Colonic mucosa (tissue), 4 donors: ENCODE data around the gene ULBP2. TPM values are rescaled to one million over a fixed set of nuclear protein-coding genes. Genes with fewer than 3 reads are reported as not detected.
"Not testable (repeated sequence)": the region's sequence is repeated elsewhere in the genome, so short reads cannot be mapped to it uniquely, and the experiment has no call there.

Experiments
- DNase-seq: peaks from one replicate; pipeline ENCODE4 v3.0.0-alpha.2; 2020
- H3K27ac ChIP-seq: fragments of 200-600 bp; one replicate; pipeline ENCODE4 v1.8.0; 2021
- H3K27me3 ChIP-seq: fragments of 200-600 bp; one replicate; pipeline ENCODE4 v1.8.0; 2021
- H3K36me3 ChIP-seq: fragments of 200-600 bp; one replicate; pipeline ENCODE4 v1.8.0; 2021
- H3K4me1 ChIP-seq: fragments of 200-600 bp; one replicate; pipeline ENCODE4 v1.8.0; 2021; ENCODE audit warnings: mild to moderate bottlenecking
- H3K4me3 ChIP-seq: fragments of 200-600 bp; one replicate; pipeline ENCODE4 v1.8.0; 2021
- H3K9ac ChIP-seq, 2 donors: one replicate each; pipeline ENCODE4 v1.7.0; 2013; ENCODE audit warnings: control low read depth in 2 of 2, low read depth in 2 of 2, low read length in 2 of 2
- H3K9me3 ChIP-seq: fragments of 200-600 bp; one replicate; pipeline ENCODE4 v1.8.0; 2021
- intact Hi-C: fragments of 100-400 bp; cut with DNase I; formaldehyde crosslinking; loops from one replicate; pipeline ENCODE4 v1.14.1; 2022
- total RNA-seq, 2 donors: library from RNA; stranded (reverse); fragmentation: NEBNext Ultra II Directional in 1 of 2; extraction: Animal tissue kit (Norgen Biotek cat#: 25700) in 1 of 2; gene quantifications; one replicate each; pipeline ENCODE4 v1.2.1, GENCODE V29; 2021
- TF ChIP-seq, protein P1 (sequence below): fragments of 200-600 bp; IDR thresholded peaks from one replicate; pipeline ENCODE4 v1.8.0; 2022; ENCODE audit warnings: antibody characterized with exemption, mild to moderate bottlenecking
- donor health status: healthy.
- donor health status: DM: no; HTN: no; CAD: no.
- donor health status: DM: no; HTN: no; CAD: no.

Gene ULBP2
- total RNA-seq, 2 donors from 2014 or later = 0.19 to 0.47 TPM

DNA sequence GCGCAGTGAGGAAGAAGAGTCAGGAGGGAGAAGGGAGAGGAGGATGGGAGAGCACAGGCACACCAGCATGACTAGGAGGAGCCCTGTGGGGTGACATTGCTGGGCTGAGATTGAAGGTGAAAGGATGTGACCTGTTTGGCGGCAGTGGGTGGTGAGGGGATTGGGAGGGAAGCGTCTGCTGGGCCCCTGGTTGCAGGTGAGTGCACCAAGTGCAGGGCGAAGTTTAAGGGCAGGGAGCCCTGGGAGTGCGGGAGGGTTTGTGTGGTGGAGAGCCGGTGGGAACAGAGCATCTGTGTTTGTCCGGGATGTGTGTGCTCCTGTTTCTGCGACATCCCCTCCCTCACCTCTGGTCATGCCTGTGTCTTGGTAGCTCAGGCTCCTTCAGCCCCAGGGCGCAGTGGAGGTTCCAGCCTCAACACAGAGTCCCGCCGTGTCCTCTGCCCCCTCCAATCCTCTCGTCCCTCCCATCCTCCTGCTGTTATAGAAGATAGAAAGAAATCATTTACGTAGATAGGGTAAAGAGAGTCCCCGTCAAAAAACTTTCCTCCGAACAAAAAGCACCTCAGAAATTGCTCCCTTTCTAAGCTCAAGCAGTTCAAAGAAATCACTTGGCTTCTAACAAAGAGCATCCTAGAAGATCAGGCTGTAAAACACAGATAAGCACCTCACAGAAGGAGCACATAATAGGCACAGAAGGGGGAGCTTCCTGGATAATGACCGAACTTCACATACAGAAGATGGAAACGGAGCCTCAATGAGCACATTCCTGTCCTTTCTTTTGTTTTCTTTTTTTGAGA, 46.9 kb downstream of the ULBP2 start:
- H3K36me3 ChIP-seq = no peaks in the 10 kb centered on the region
- peaks cover 92% of the 10 kb centered on the region for H3K27me3 ChIP-seq
- H3K9me3 ChIP-seq = no peaks in the 10 kb centered on the region
- no peak overlapping the region for H3K4me3 ChIP-seq
- no peak overlapping the region for H3K9ac ChIP-seq
- no peak overlapping the region for H3K27ac ChIP-seq
- intact Hi-C loops = no loop called here
- H3K4me1 ChIP-seq = peaks cover 4% of the 10 kb centered on the region
- TF ChIP-seq, protein P1, sequence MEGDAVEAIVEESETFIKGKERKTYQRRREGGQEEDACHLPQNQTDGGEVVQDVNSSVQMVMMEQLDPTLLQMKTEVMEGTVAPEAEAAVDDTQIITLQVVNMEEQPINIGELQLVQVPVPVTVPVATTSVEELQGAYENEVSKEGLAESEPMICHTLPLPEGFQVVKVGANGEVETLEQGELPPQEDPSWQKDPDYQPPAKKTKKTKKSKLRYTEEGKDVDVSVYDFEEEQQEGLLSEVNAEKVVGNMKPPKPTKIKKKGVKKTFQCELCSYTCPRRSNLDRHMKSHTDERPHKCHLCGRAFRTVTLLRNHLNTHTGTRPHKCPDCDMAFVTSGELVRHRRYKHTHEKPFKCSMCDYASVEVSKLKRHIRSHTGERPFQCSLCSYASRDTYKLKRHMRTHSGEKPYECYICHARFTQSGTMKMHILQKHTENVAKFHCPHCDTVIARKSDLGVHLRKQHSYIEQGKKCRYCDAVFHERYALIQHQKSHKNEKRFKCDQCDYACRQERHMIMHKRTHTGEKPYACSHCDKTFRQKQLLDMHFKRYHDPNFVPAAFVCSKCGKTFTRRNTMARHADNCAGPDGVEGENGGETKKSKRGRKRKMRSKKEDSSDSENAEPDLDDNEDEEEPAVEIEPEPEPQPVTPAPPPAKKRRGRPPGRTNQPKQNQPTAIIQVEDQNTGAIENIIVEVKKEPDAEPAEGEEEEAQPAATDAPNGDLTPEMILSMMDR = no peak
- DNase-seq = no peak

DNA sequence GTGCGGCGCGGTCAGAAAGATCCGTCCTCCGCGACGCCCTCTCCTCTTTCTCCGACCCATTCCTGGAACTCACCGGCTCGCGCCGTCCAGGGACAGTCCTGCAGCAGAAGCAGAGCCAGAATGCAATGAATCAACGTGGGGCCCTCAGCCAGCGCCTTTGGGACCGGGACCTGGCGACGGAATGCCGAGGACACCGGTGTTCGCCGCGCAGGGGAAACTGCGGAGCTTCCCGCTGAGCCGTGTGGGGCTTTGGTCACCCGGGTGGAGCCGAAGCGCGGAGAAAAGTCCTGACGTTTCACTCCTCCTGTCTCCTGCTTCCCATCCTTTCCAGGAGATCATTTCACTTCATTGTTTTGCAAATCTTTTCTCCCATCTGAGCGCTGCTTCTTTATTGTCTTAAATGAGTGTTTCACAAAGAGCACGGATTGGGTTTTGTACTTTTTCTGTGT, 48.4 kb downstream of the ULBP2 start:
- intact Hi-C loops = no loop called here
- TF ChIP-seq, protein P1 = no peak
- Histone ChIP-seq H3K4me1 (peaks cover 4% of the 10 kb centered on the region), H3K9ac (no peak overlapping the region), H3K9me3 (no peaks in the 10 kb centered on the region), H3K27ac (no peak overlapping the region), H3K4me3 (no peak overlapping the region), H3K36me3 (no peaks in the 10 kb centered on the region), H3K27me3 (peaks cover 92% of the 10 kb centered on the region)
- no peak for DNase-seq

DNA sequence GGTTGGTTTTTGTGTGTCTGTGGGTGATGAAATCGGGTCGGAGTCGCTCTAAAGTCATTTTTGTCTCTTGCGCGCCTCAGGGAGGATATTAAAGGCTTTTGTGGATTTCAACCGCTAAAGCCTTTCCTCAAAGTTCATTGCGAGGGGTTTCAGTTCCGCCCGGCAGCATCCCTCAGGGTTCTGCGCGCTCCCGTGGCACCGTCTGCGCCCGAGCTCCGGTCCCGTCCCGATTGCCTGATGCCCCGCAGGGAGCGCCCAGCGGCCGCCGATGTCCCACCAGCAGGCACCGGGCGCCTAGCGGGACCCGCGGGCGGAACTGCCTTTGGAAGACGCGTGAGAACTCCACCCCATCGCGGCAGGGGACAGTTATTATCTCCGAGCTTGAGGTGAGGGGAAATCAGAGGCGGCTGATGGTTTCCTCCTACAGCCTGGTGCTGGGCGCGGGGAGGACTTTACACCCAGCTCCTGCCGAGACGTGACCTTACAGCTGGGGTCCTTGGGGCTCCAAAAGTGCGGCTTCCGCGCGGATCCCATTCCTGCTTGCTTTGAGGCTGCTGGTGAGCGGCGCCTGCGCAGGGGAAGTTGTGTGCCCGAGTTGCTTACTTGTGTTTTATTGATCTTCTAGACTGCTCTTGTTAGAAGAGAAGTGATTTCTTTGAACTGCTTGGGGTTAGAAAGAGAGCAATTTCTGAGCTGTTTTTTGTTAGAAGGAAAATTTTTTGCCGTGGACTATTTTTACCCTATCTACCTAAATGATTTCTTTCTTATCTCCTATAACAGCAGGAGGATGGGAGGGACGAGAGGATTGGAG, 49.1 kb downstream of the ULBP2 start:
- H3K36me3 ChIP-seq = no peaks in the 10 kb centered on the region
- H3K4me3 ChIP-seq = peak overlapping the region; percentile 11
- H3K9me3 ChIP-seq = no peaks in the 10 kb centered on the region
- TF ChIP-seq, protein P1 = no peak
- peaks cover 89% of the 10 kb centered on the region for H3K27me3 ChIP-seq
- no peak for DNase-seq
- H3K9ac ChIP-seq = no peak overlapping the region
- no peak overlapping the region for H3K27ac ChIP-seq
- intact Hi-C loops = no loop called here
- H3K4me1 ChIP-seq = peaks cover 4% of the 10 kb centered on the region

DNA sequence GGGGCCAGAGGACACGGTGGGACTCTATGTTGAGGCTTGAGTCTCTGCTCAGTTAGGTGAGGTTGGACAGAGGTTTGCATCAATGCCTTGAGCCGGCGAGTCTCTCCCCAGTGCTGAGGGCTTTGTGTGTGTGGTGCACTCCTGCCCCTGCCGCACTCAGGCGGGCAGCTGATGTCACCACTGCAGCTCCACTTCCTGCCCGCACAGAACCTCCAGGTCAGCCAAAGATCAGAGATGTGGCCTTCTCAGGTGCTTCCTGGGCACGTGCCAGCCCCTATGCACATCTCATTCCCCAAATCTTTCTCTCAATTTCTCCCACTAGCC, 49.6 kb downstream of the ULBP2 start:
- intact Hi-C loops, H3K9me3 ChIP-seq, H3K27ac ChIP-seq, H3K4me1 ChIP-seq, H3K9ac ChIP-seq, H3K4me3 ChIP-seq, H3K36me3 ChIP-seq, DNase-seq: not testable (repeated sequence)
- H3K27me3 ChIP-seq = peaks cover 87% of the 10 kb centered on the region

DNA sequence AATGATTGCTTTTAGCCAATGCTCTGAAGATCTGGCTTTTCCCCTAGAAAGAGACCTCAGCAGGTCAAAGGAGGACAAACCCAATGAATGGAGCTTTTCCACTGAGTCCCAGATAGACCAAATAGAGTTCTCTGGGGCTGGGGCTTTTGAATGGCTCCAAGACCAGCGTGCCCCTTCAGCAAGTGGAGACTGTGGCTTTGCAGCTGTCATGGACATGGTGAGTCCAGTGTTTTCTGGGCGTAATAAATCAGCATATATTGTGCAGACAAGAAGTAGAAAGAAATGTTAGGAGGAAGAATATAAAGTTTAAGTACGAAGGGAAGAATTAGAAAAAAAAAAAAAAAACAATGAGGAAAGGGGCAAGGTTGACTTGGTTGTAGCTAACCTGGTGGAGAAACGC, 50.0 kb downstream of the ULBP2 start:
- intact Hi-C loops = no loop called here
- Histone ChIP-seq H3K36me3 (no peaks in the 10 kb centered on the region), H3K27ac (no peak overlapping the region), H3K4me1 (peaks cover 4% of the 10 kb centered on the region), H3K4me3 (no peak overlapping the region), H3K27me3 (peaks cover 83% of the 10 kb centered on the region), H3K9me3 (no peaks in the 10 kb centered on the region), H3K9ac (no peak overlapping the region)
- TF ChIP-seq, protein P1 = no peak
- no peak for DNase-seq
